Neural progenitor cell (in vitro differentiated cells): ENCODE measurements around the gene HSD3B7.

Experiments
- EZH2 ChIP-seq: fragments of 200-600 bp; sonication (generic); IDR thresholded peaks from 2 replicates; pipeline ENCODE4 v1.6.1; 2017; ENCODE audit warnings: antibody characterized with exemption, mild to moderate bottlenecking, moderate library complexity
- EZH2phosphoT487 ChIP-seq: fragments of 200-600 bp; sonication (generic); IDR thresholded peaks from 2 replicates; pipeline ENCODE4 v1.6.1; 2017; ENCODE audit warnings: antibody characterized with exemption
- TF ChIP-seq, protein P1 (sequence below): fragments of 200-600 bp; sonication (generic); IDR thresholded peaks from 2 replicates; pipeline ENCODE4 v1.5.1; 2017; ENCODE audit warnings: antibody characterized with exemption, mild to moderate bottlenecking

GRCh38 chr16:30990105-30990504, 5.1 kb downstream of the HSD3B7 start:
- TF ChIP-seq EZH2 = no peak
- TF ChIP-seq, protein P1, sequence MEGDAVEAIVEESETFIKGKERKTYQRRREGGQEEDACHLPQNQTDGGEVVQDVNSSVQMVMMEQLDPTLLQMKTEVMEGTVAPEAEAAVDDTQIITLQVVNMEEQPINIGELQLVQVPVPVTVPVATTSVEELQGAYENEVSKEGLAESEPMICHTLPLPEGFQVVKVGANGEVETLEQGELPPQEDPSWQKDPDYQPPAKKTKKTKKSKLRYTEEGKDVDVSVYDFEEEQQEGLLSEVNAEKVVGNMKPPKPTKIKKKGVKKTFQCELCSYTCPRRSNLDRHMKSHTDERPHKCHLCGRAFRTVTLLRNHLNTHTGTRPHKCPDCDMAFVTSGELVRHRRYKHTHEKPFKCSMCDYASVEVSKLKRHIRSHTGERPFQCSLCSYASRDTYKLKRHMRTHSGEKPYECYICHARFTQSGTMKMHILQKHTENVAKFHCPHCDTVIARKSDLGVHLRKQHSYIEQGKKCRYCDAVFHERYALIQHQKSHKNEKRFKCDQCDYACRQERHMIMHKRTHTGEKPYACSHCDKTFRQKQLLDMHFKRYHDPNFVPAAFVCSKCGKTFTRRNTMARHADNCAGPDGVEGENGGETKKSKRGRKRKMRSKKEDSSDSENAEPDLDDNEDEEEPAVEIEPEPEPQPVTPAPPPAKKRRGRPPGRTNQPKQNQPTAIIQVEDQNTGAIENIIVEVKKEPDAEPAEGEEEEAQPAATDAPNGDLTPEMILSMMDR = no peak
- no peak for TF ChIP-seq EZH2phosphoT487
